ENCODE results near the gene SERPINA5.

DNA sequence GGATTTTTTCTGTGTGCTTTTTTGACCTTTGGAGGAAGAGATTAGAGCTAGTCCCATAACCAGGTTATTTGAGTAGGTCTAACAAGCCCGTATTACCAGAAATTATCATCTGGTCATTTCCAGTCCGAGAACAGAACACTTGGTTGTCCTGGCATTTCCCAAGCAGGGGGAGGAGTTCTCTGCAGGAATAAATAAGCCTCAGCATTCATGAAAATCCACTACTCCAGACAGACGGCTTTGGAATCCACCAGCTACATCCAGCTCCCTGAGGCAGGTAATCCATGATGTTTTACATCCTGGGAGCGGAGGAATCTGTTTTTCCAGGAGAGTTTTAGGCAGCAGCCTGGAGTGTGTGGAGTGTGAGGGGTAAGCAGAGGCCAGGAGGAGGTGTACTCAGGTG, 30.9 kb downstream of the SERPINA5 start, which contains the start of gene SERPINA3:
- TF ChIP-seq, protein P1, sequence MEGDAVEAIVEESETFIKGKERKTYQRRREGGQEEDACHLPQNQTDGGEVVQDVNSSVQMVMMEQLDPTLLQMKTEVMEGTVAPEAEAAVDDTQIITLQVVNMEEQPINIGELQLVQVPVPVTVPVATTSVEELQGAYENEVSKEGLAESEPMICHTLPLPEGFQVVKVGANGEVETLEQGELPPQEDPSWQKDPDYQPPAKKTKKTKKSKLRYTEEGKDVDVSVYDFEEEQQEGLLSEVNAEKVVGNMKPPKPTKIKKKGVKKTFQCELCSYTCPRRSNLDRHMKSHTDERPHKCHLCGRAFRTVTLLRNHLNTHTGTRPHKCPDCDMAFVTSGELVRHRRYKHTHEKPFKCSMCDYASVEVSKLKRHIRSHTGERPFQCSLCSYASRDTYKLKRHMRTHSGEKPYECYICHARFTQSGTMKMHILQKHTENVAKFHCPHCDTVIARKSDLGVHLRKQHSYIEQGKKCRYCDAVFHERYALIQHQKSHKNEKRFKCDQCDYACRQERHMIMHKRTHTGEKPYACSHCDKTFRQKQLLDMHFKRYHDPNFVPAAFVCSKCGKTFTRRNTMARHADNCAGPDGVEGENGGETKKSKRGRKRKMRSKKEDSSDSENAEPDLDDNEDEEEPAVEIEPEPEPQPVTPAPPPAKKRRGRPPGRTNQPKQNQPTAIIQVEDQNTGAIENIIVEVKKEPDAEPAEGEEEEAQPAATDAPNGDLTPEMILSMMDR (conservative IDR thresholded peaks at IDR 0.05): no peak
- no peak for TF ChIP-seq EZH2 (IDR thresholded peaks at IDR 0.05; ENCODE audit: low read depth)

Data from PC-9 (cell line).